Mucosa of gallbladder (tissue), 1 donor: ENCODE data around the gene LRRC3. TPM values are rescaled to one million over a fixed set of nuclear protein-coding genes. Genes with fewer than 3 reads are reported as not detected.
"Not testable (repeated sequence)": the region's sequence is repeated elsewhere in the genome, so short reads cannot be mapped to it uniquely, and the experiment has no call there.

ENCODE experiments used
- DNase-seq: peaks from one replicate; pipeline ENCODE4 v3.0.0-alpha.2; 2020; ENCODE audit warnings: low spot score
- total RNA-seq: library from RNA; stranded (reverse); gene quantifications from one replicate; pipeline ENCODE4 v1.2.1, GENCODE V29; 2021
- donor health status: DM: no; HTN: no; CAD: no.

Gene LRRC3
- 15.6 TPM for total RNA-seq

- peak; percentile 74 for DNase-seq
Measured at GRCh38 chr21:44454747-44455523, at the start of gene LRRC3. LRRC3 (plus strand) TSS chr21:44455510; CDS start chr21:44456645, 1,135 bp downstream.

DNA sequence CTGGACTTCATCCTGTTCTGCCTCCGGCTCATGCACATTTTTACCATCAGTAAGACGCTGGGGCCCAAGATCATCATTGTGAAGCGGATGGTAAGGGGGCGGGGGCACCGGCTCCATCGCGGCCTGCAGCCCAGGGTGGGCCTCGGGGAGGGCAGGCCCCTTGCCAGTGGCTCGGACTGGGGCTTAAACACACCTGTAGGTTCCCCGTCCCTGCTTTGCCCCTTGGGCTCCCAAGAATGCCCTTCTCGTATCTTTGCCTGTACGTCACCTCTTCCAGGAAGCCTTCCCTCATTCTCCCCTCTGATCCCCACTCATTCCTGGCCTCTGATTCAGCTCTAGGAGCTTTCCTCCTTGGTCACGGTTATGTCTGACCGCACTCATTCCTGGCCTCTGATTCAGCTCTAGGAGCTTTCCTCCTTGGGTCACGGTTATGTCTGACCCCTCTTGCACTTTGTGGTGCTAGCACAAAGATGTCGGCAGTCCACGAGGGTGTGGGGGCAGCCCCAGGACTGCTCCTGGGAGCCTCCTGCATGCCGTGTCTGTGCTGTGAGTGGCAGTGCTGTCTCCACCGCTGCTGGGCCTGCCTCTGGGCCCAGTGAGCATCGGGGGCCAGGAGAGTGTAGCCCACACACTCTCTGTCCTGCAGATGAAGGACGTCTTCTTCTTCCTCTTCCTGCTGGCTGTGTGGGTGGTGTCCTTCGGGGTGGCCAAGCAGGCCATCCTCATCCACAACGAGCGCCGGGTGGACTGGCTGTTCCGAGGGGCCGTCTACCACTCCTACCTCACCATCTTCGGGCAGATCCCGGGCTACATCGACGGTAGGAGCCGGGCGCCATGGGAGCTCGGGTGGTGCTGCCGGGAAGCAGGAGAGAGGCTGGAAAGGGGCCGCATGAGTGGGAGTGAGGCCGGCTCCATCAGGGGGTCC is 49.1 kb upstream of the LRRC3 start:
- DNase-seq = no peak

GRCh38 chr21:44406953-44407352 is 48.4 kb upstream of the LRRC3 start:
- DNase-seq = no peak

DNA sequence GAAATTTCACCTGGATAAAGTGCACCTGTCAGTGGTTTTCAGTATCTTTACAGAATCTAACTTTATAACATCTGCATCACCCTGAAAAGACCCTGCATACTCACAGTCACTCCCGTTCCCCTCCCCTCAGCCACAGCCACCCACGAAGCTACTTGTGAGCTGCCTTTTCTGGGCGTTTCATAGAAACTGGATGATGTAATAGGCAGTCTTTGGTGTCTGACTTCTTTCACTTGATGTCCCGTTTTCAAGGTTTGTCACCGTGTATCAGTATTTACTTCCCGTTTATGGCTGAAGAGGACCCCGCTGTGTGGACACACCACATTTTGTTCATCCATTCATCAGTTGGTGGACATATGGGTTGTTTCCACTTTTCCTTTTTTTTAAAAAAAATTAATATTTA is 47.8 kb upstream of the LRRC3 start:
- no peak for DNase-seq

DNA sequence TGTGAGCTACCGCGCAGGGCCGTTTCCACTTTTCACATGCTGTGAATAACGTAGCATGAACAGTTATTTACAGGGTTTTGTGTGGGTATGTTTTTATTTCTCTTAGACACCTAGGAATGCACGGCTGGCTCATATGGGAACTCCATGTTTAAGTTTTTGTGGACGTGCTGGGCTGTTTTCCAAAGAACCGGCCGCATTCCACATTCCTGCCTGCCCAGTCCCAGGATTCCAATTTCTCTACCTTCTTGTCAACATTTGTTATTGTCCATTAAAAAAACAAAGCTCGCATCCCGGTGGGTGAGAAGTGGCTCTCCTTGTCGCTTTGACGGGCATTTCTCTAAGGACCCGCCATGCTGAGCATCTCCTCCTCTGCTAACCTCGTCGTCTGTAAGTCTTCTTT is 47.1 kb upstream of the LRRC3 start:
- no peak for DNase-seq

DNA sequence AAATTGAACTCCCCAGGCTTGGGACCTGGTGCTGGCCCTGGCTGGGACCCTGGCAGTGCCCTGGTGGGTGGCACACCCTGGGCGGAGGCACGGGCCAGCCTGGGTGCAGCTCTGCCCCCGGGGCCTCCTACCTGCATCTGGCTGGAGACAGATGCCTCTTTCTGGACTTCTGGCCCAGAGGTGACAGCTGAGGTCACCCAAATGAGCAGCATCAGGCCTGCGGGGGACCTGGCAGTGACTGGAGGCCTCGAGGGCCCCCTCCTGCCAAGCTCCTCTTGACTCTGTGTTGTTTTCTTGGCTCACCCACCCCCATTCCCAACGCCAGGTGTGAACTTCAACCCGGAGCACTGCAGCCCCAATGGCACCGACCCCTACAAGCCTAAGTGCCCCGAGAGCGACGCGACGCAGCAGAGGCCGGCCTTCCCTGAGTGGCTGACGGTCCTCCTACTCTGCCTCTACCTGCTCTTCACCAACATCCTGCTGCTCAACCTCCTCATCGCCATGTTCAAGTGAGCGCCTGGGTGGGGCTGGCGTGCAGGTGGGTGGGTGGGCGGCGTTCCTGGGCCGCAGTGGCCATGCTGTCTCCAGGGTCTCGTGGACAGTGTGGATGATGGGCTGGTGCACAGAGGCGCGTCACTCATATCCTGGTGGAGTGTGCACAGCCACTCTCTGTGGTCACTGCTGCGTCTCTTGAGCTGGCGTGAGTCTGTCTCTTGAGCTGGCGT is 41.6 kb upstream of the LRRC3 start:
- DNase-seq = no peak

GRCh38 chr21:44414291-44415072 is 40.8 kb upstream of the LRRC3 start:
- DNase-seq = no peak

DNA sequence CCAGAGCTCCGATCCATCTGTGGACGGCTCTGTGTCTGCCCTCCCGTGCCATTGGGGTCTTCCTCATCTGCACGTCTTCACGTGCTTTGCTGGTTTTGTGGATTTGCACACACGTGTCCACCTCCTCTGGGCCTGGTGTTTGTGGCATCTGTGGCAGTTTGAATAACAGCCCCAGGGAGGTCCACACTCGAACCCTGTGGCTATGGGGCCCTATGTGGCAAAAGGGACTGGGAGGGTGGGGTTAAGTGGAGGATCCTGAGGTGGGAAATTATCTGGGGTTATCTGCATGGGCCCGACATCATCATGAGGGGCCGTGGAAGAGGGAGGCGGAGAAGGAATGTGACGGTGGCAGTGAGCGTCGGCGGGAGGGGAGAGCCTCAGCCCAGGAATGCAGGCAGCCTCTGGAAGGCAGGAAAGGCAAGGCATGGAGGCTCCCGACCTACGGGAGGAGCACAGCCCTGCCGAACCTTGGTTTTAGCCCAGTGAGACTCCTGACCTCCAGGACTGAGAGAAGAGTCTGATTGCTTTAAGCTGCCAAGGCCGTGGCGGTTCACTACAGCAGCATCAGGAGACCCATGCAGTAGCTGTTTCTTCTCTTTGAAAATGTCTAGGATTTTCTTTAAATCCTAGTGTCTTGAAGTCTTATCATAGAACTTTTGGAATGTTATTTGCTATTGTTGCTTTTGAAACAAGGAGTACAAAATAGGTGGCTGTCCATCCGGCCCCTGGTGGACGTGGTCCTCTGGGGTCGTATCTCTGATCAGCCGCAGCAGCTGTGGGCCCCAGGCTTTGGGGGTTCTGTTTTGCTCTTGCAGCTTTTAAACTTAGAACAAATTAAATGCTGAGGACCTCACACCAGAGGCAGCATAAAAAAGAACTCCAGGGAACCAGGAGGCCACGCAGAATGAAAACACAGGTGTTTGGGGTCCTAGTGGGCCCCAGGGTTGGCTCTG is 40.0 kb upstream of the LRRC3 start:
- no peak for DNase-seq

GRCh38 chr21:44416193-44416592 is 39.1 kb upstream of the LRRC3 start:
- DNase-seq = no peak

DNA sequence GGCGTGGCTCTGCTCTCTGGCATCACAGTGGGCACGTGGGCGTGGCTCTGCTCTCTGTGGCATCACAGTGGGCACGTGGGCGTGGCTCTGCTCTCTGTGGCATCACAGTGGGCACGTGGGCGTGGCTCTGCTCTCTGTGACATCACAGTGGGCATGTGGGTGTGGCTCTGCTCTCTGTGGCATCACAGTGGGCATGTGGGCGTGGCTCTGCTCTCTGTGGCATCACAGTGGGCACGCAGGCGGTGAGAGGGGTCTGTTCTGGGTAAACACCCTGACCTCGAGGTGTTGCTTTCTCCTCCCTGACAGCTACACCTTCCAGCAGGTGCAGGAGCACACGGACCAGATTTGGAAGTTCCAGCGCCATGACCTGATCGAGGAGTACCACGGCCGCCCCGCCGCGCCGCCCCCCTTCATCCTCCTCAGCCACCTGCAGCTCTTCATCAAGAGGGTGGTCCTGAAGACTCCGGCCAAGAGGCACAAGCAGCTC is 37.6 kb upstream of the LRRC3 start:
- DNase-seq = not testable (repeated sequence)

DNA sequence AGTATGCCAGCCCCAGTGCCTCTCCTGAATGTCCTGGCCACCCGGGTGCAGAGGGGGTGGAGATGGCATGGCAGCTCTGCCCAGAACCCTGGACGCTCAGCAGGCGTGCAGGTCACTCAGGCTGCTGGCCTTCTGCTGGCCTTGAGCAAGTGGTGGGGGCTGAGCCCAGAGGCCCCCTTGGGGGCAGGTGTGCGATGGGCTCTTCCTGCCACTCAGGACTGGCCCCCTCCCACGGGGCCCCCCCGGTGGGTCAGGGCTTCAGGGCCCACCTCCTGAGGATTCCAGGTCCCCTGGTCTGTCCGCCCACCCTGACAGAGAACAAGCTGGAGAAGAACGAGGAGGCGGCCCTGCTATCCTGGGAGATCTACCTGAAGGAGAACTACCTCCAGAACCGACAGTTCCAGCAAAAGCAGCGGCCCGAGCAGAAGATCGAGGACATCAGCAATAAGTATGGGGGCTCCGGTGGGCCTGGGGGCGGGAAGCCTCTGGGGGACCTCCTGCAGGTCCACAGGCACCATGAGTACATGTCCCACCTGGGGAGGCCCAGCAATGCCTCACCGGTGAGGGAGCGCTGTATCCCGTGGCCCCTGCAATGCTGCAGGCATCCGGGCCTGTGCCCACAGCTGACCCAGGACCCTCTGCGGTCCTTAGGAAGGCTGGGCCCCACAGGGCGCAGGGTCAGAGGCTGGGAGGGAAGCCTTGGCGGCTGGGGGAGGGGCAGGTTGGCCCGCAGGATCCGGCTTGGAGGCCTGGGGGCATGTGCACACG is 37.0 kb upstream of the LRRC3 start:
- DNase-seq = no peak

DNA sequence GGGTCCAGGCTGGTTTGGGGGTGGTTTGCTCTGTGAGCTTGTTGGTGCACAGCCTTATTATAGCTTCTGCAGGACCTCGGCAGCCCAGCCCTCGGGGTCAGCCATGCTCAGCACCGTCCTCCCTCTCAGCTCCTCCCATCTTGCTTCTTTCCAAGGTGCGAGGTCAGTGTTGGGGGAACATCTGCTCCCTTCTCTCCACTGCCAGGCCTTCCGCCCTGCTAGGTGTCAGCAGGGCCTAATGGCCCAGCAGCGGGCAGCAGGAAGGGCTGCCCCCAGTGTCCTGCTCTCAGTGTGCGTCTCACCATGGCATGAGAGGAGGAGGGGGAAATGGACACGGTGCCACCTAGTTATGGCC is 36.5 kb upstream of the LRRC3 start:
- no peak for DNase-seq

DNA sequence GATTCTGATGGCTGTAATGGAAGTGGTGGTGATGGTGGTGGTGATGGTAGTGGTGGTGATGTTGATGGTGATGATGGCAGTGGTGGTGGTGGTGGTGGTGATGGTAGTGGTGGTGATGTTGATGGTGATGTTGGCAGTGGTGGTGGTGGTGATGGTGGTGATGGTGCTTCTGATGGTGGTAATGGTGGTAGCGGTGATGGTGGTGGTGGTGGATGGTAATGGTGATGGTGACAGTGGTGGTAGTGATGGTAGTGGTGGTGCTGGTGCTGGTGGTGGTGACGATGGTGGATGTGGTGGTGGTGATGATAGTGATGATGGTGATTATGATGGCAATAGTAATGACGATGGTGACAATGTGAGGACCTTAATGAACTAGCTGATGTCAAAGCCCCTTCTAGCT is 35.6 kb upstream of the LRRC3 start:
- DNase-seq = no peak

DNA sequence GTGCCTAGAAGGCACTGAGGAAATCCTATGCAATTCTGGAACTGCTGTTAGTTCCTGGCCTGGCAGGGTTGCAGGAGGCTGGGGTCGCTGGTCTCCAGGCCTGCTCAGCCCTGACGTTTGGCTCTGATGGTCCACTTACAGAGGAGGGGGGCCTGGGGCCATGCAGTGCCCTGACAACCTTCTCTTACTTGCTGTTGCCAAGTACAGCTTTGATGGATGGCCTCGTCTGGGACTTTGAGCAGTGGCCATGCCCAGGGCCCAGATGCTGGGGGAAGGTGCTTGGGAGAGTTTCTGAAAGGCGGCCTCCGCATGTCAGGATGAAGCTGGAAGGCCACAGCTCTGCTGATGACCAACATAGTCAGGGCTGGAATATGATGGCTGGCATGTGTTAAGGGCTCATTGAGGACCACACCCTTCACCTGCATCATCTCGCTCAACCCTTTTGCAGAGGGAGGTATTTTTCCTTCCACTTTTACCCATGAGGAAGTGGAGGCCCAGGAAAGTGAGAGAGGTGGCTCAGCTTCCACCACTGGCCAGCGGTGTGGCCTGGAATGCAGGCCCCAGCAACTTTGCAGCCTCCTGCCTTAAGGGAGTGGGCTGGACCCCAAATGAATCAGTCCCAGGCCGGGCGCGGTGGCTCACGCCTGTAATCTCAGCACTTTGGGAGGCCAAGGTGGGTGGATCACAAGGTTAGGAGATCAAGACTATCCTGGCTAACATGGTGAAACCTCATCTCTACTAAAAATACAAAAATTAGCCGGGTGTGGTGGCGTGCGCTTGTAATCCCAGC is 34.7 kb upstream of the LRRC3 start:
- no peak for DNase-seq

GRCh38 chr21:44421901-44422840 is 33.1 kb upstream of the LRRC3 start:
- no peak for DNase-seq

- DNase-seq = no peak
Measured at GRCh38 chr21:44423312-44423821, 31.9 kb upstream of the LRRC3 start.

GRCh38 chr21:44423941-44424607 is 31.2 kb upstream of the LRRC3 start:
- DNase-seq = no peak
